M059J (cell line): ENCODE measurements around the gene CRTC2. TPM values are rescaled to one million over a fixed set of nuclear protein-coding genes. Genes with fewer than 3 reads are reported as not detected.
A peak's percentile ranks its signal among the peaks of the same experiment; 100 is the strongest.
"Not testable (repeated sequence)": the region's sequence is repeated elsewhere in the genome, so short reads cannot be mapped to it uniquely, and the experiment has no call there.

Experiments
- DNase-seq: peaks from one replicate; pipeline ENCODE4 v3.0.0-alpha.2; 2012; ENCODE audit warnings: low read depth
- total RNA-seq: library from RNA; depleted of rRNA; stranded (reverse); fragments of >200 nt; shearing (Covaris generic); gene quantifications from 2 replicates; pipeline ENCODE4 v1.2.3, GENCODE V29; 2014; rRNA removed

Gene CRTC2, protein sequence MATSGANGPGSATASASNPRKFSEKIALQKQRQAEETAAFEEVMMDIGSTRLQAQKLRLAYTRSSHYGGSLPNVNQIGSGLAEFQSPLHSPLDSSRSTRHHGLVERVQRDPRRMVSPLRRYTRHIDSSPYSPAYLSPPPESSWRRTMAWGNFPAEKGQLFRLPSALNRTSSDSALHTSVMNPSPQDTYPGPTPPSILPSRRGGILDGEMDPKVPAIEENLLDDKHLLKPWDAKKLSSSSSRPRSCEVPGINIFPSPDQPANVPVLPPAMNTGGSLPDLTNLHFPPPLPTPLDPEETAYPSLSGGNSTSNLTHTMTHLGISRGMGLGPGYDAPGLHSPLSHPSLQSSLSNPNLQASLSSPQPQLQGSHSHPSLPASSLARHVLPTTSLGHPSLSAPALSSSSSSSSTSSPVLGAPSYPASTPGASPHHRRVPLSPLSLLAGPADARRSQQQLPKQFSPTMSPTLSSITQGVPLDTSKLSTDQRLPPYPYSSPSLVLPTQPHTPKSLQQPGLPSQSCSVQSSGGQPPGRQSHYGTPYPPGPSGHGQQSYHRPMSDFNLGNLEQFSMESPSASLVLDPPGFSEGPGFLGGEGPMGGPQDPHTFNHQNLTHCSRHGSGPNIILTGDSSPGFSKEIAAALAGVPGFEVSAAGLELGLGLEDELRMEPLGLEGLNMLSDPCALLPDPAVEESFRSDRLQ
- total RNA-seq: 11.4 and 13.7 TPM in 2 replicates

DNA sequence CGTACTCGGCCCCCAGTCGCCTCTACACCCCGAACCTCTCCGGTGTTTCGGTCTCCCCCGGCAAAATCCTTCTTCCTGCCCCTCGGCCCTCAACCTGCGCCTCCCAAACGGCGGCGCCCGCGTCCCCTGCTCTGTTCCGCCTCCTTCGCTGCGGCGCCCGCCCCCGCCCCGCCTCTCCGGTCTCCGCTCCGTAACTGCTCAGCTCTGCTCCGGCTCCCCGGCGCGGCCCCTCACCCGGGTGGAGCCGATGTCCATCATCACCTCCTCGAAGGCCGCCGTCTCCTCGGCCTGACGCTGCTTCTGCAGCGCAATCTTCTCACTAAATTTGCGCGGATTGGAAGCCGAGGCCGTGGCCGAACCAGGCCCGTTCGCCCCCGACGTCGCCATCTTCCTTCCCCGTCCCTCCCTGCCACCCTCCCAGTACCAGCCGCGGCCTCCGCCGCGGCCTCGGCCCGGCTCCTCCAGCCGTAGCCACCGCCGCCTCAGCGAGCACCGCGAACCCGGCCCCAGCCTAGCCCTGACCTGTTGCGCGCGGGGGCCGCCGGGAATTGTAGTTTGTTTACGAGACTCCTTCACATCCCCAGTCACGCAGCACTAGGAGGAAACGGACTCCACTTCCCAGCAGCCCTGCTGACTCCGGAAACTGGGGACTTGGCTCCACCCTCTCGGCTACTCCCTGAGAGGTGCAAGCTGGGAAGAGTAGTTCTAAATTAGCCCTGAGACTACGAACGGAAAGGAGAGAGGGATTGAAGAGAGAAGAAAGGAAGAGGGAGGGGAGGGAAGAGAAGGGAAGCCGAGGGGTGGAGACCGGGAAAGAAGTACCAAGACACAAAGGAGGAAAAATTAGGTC lies at the start of gene CRTC2:
Gene CRTC2, minus strand, starts transcription at position 502 of the 850 bp plus-strand sequence. Its CDS starts 115 bp downstream, at position 387.
- DNase-seq: peak; percentile 99

DNA sequence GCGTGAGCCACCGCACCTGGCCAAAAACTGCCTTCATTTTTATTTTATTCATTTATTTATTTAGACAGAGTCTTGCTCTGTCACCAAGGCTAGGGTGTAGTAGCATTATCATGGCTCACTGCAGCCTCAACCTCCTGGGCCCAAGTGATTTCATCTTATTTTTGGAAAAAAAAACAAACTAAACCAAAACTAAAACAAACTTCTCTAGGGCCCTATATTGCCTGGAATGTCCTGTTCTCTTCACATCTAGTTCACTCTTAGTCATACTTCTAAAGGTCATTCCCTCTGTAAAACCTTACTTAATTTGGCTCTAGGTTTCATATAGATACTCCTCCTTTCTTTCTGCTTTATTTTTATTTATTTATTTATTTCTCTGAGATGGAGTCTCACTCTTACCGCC lies 47.7 kb upstream of the CRTC2 start:
- DNase-seq: peak; percentile 65

DNA sequence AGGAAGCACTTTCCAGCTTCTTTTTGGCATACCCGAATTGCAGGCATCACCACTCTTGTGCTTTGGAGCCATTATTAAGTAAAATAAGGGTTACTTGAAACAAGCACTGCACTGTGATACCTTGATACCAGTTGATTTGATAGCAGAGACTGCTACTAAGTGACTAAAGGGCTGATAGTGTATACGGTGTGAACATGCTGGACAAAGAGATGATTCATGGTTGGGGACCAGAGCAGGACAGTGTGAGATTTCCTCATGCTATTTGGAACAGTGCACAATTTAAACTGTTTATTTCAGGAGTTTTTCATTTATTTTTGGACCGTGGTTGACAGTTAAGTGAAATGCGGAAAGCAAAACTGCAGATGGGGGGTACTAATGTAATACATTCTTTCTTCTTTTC lies 42.0 kb upstream of the CRTC2 start:
- no peak for DNase-seq

DNA sequence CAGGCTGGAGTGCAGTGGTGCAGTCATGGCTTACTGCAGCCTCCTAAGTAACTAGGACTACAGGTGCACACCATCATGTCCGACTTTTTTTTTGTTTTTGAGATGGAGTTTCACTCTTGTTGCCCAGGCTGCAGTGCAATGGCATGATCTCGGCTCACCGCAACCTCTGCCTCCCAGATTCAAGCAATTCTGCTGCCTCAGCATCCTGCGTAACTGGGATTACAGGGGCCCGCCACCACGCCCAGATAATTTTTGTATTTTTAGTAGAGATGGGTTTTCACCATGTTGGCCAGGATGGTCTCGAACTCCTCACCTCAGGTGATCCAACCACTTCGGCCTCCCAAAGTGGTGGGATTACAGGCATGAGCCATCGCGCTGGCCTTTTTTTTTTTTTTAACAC lies 38.5 kb upstream of the CRTC2 start:
- not testable (repeated sequence) for DNase-seq

DNA sequence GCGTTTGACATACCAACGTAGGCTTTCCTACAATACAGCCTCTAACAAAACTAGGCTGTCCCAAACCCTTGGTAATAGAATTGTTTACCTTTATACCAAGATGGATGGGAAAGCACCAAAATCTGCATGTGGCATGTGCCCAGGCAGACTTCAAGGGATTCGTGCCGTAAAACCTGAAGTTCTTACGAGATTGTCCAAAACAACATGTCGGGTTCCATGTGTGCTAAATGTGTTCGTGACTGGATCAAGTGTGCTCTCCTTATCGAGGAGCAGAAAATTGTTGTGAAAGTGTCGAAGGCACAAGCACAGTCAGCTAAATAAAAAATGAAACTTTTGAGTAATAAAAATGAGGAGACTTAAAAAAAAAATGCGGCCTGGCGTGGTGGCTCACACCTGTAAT lies 37.2 kb upstream of the CRTC2 start:
- no peak for DNase-seq

DNA sequence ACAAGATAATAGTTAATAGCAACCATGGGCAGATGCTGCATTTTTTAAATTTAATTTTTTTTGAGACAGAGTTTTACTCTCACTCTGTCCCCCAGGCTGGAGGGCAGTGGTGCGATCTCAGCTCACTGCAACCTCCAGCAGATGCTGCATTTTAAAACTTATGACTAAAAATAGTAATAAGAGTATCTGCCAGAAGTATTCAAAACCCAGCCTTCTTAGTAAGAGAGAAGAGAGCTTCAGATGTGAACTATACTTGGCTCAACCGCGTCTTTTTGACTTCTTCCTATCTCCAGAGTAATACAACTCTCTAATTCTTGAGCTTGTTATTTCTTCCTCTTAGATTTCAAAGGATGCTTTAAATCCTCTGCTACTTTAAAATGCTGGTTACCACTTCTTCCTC lies 36.8 kb upstream of the CRTC2 start:
- DNase-seq: no peak

DNA sequence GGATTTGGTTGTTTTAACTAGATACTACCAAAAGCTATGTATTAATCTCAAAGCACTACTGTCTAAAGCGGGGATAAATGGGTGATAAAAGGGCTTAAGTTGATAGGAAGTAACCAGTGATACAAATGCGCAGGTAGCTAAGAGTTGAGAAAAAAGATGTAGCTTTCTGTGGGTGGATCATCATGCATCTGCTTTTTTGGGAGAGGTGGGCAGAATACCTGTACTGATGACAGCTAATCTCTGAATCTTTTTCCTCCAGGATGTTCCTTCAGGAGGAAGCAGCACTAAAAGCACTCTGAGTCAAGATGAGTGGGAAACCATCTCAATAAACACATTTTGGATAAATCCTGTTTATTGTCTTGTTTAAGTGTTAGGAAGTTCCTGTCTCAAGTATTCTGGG lies 33.4 kb upstream of the CRTC2 start:
- no peak for DNase-seq

DNA sequence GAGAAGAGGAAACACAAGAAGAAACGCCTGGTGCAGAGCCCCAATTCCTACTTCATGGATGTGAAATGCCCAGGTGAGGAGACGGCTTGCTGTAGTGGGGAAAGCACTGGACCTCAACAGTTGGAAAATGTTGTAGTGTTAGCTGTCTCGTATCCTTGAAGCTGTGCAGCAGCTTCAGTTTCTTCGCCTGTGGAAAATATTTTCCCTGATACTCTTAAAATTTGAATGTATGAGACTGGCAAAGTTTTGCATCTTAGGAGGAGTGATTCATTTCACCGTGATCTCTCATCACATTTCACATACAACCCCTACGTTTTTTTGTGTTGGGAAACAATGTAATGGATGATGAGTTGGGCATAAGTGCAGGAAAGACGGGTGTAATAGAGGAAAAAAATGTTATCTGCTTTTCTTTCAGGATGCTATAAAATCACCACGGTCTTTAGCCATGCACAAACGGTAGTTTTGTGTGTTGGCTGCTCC lies 32.8 kb upstream of the CRTC2 start:
- no peak for DNase-seq

DNA sequence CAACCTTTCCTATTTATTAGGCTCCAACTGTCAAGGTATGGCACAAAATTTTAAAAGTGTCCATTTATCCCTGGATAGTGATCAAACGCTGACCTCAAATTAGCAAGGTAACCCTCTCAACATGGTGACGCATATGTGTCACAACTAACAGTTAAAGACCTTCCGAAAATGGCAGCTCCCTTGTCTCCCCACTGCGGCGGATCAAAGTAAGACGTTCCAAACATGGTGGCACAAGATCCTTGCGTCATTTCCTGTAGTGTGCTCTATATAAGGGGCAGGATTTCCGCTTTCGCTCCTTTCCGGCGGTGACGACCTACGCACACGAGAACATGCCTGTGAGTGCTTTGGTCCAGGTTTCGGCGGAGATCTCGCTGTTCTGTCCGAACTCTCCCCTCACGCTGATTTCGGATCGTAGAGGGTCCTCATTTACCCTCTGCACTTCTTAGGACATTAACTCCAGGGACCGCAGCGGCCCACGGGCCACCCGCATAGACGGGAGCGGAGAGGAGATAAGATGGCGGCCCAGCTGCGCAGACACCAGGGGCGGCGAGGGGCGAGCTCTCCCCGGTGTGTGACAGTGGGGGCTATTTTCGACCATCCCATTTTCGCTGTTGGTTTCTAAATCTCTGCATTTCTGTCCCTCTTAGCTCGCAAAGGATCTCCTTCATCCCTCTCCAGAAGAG lies 32.2 kb upstream of the CRTC2 start, which contains the start of gene RPS27:
Gene RPS27, plus strand, starts transcription at position 295 of the 683 bp plus-strand sequence. Its CDS starts 35 bp downstream, at position 330.
- DNase-seq: peak; percentile 98

DNA sequence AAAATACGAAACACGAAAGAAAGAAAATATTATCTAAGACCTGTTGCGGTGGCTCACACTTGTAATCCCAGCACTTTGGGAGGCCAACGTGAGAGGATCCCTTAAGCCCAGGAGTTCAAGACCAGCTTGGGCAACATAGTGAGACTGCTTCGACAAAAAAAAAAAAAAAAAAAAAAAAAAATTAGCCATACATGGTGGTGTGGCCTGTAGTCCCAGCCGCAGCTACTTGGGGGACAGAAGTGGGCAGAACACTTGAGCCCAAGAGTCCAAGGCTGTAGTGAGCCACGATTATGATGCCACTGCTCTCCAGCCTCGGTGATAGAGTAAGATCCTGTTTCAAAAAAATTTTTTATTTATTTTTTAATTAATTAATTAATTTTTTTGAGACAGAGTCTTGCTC lies 29.2 kb upstream of the CRTC2 start:
- no peak for DNase-seq

DNA sequence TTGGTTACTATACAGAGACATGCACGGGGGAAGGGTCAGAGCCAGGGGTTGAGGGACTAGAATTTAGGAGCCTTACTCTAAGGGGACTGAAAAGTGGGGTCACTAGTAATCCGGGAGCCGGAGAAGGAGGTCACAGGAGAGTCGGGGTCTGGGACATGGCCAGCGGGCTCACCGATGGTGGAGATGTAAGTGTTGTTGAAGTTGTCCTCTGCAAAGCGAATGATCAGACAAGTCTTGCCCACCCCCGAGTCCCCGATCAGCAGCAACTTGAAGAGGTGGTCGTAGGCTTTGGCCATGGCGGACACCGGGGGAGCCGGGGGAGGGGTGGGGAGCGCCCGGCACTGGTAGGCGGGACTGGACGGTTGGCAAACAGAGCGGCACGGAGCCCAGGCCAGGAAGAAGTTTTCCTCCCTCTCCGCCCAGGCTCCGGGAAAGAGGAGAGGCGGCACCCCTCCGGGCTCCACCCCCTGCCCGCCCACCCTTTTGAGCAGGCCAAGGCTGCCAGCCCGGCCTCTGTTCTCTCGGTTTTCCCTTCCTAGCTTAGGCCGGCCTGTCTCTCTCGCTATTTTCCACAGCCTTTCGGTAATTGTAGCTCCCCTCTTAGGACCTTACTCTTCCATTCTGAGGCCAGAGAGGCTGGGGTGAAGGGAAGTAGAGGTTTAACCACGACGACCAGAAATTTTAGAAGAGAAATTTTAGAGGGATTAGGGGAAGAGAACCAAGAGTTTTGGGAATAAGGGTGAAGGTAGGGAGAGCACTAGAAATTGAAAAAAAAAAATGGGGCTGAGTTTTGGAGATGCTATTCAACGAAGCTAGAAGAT lies 27.7 kb upstream of the CRTC2 start, which contains the start of gene RAB13:
Gene RAB13, minus strand, starts transcription at position 399 of the 821 bp plus-strand sequence. Its CDS starts 103 bp downstream, at position 296.
- DNase-seq: peak; percentile 86

DNA sequence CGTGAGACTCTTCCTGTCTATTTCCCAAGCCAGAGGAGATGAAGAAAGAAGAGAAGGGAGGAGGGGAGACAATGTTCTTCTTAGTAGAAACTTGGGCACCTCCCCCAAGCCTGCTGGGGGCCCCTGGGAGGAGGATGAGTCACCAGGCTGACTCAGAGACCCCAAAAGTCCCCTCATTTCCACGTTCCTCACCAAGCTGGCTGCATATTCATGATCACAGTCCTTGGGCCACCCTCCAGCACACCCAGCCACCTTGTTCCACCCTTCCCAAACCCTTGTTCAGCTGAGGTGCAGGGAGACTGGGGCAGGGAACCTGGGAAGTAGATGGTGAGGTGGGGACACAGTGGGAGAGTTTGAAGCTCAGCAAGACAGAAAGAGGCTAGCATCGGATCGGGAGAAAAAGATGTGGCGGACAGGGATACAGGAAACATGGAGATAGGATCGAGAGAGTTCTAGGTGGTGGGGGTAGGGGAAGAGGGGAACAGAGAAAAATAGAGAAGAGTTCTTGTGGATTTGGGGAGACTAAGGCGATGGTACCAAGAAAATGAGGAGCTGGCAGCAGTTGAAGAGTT lies 27.0 kb upstream of the CRTC2 start:
- peak; percentile 74 for DNase-seq

DNA sequence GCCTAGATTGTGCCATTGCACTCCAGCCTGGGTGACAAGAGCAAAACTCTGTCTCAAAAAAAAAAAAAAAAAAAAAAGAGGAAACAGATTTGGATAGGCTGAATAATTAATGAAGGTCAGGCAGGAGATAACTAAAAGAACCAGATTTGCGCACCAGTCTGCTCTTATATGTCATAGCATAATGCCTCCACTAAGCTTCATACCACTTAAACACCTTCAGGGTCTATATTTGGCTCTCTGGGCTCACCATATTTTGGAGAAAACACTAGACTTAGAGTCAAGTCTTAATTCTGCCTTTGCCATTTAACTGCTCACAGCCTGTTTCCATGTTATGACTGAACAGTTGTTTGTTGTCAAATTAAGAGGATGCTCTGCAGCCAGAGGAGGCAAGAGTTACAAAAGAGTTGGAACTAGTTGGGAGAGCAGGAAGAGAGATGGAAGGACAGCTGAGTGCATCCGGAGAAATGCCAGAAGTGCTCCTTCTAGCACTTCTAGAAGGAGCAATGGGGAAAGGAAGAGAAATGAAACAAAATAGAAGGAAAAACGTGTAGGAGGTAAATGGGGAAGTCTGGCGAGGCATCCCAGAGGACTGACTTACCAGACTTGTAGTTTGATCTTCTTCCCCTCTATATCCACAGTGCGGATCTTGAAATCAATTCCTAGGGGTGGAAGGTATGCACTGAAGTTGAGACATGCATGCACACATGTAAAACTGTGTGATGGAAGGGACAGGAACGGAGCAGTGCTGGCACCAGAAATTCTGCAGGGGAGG lies 25.9 kb upstream of the CRTC2 start:
- DNase-seq: no peak

DNA sequence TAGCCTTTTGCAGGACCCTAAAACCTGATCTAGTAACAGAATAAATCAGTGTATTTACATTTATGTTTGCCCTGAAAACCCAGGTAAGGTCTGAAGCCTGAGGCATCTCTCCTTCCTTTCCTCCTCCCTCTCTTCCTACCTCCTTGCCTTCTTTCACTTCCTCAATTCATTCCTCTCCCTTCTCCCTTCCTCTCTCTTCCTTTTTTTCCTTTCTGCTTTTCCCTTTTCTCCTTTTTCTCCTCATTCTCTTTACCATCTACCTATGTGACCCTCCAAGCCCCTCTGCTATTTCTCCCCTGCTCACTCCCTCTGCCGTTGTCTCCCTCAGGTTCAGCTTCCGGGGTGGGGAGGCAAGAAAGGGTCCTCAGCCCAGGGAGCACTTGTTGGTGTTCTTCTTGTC lies 23.3 kb upstream of the CRTC2 start:
- DNase-seq: not testable (repeated sequence)

DNA sequence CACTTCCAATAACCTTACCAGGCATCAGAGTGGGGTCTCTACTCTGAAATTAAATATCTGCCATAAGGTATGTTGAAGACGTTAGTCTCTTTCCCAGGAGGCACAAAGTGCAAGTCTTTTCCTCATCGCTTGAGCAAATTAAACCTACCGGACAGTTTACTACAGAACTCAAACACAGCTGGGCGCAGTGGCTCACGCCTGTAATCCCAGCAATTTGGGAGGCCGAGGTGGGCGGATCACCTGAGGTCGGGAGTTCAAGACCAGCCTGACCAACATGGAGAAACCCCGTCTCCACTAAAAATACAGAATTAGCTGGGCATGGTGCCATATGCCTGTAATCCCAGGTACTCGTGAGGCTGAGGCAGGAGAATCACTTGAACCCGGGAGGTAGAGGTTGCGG lies 20.7 kb upstream of the CRTC2 start:
- DNase-seq: not testable (repeated sequence)

DNA sequence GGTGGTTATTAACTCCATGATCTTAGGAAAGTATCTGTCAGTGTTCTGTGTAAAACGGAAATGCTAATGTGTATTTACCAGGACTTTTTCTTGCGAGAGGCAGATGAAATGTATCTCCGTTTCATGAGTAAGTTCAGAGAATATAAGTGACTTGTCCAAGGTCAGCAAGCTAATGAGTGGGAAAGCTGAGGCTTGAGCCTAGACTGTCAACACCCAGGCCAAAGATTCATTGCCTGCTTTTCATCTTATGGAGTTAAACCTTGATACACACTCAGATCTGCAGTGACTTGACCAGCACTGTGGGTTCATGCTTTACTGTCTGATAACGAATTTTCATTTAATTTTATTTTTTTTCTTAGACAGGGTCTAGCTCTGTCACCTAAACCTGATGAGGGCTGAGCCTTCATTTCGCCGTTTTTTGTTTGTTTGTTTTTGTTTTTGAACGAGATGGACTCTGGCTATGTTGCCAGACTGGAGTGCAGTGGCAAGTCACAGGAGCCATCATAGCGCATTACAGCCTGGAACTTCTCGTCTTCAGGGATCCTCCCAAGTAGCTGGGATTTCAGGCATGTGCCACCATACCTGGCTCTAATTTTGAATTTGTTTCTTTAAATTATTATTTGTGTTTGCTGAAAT lies 20.0 kb upstream of the CRTC2 start:
- DNase-seq: no peak

DNA sequence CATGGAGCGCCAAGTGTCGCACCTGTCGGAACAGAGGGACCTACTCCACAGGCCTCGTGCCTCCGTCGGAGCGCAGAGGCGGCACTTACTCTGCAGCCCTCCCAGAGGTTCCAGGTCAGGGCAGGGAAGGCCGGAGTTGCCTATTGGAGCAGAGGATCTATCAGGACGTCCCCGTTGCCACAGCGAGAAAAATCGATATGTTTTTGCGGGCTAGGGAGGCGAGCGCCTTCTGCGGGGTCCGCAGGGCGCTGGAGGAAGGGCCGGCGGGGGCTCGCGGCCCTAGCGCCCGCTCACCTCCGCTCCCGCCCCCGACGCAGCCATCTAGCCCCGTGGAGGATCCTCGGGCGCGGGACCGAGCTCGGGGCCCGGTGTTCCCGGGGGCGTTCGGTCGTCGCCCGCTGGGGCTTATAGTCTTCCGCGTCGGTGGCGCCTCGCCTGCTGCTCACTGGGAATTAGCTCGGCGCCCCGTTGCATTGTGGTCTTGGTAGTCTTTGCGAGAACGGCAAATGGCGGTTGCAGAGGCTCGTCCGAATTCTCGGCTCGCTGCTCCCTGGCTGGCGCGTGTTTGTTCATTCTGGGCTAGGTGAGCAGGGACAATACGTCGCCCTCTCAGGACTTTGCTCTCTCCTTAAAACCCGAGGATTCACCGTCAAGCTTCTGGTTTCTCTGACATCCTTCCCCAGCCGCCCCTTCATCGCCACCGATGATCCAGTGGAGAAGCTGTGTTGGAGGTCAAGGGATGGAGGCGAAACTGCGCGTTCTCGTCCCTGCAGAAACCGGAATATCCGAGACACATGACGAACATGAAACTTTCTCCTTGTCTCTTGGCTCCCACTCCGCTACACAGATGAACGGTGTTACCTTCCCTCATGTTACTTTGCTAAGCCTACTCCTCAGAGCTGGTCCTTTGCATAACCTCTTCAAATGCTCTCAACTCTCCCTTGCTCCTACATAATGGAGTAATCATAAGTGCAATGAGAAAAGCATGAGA lies 19.1 kb upstream of the CRTC2 start, which contains the start of gene JTB:
Gene JTB, minus strand, starts transcription at position 425 of the 991 bp plus-strand sequence. Its CDS starts 422 bp downstream, at position 3.
- peak; percentile 87 for DNase-seq
